ENCODE measurements around the gene NXT1.

The NXT1 gene

GRCh38 chr20:23326774-23327173 lies 23.8 kb upstream of the NXT1 start:
- no peaks in the 10 kb centered on the region for H4K20me1 ChIP-seq (ENCODE audit: insufficient read depth, low read length)
- no peak overlapping the region for H3K9ac ChIP-seq (ENCODE audit: low read depth, low read length)
- no peaks in the 10 kb centered on the region for H3K27me3 ChIP-seq (ENCODE audit: insufficient read depth, low read length, poor library complexity)
- no peak overlapping the region for H2AFZ ChIP-seq (ENCODE audit: low read depth, low read length)
- H3K36me3 ChIP-seq (ENCODE audit: insufficient read depth, low read length), result no peaks in the 10 kb centered on the region
- H3K4me3 ChIP-seq (ENCODE audit: low read depth in 1 of 2, low read length in 2 of 2), result no peak overlapping the region
- no peak for TF ChIP-seq CTCF (IDR thresholded peaks at IDR 0.05; ENCODE audit: borderline replicate concordance, extremely low read depth, low read length, poor library complexity, severe bottlenecking)
- TF ChIP-seq EZH2 (IDR thresholded peaks at IDR 0.05; ENCODE audit: borderline replicate concordance, low read depth, low read length, severe bottlenecking), result no peak
- H3K4me1 ChIP-seq (ENCODE audit: insufficient read depth, low read length), result no peaks in the 10 kb centered on the region
- ATAC-seq (ENCODE audit: insufficient read depth, low read depth) (no peak), DNase-seq (no peak)
- H3K27ac ChIP-seq (ENCODE audit: low read length), result no peak overlapping the region
- H3K4me2 ChIP-seq (ENCODE audit: insufficient read depth, low read length), result no peak overlapping the region
- H3K9me3 ChIP-seq (ENCODE audit: insufficient read depth, low read length, severe bottlenecking), result peaks cover 3% of the 10 kb centered on the region
- H3K79me2 ChIP-seq (ENCODE audit: insufficient read depth, low read length), result no peaks in the 10 kb centered on the region

GRCh38 chr20:23327617-23328333 lies 22.8 kb upstream of the NXT1 start:
- no peak overlapping the region for H3K4me3 ChIP-seq (ENCODE audit: low read depth in 1 of 2, low read length in 2 of 2)
- no peaks in the 10 kb centered on the region for H3K79me2 ChIP-seq (ENCODE audit: insufficient read depth, low read length)
- H3K27me3 ChIP-seq (ENCODE audit: insufficient read depth, low read length, poor library complexity), result no peaks in the 10 kb centered on the region
- no peaks in the 10 kb centered on the region for H3K4me1 ChIP-seq (ENCODE audit: insufficient read depth, low read length)
- TF ChIP-seq CTCF (IDR thresholded peaks at IDR 0.05; ENCODE audit: borderline replicate concordance, extremely low read depth, low read length, poor library complexity, severe bottlenecking) (no peak), EZH2 (IDR thresholded peaks at IDR 0.05; ENCODE audit: borderline replicate concordance, low read depth, low read length, severe bottlenecking) (no peak)
- no peak overlapping the region for H3K9ac ChIP-seq (ENCODE audit: low read depth, low read length)
- H3K36me3 ChIP-seq (ENCODE audit: insufficient read depth, low read length), result no peaks in the 10 kb centered on the region
- no peaks in the 10 kb centered on the region for H4K20me1 ChIP-seq (ENCODE audit: insufficient read depth, low read length)
- H3K4me2 ChIP-seq (ENCODE audit: insufficient read depth, low read length), result no peak overlapping the region
- no peak overlapping the region for H3K27ac ChIP-seq (ENCODE audit: low read length)
- DNase-seq (no peak), ATAC-seq (ENCODE audit: insufficient read depth, low read depth) (no peak)
- peaks cover 3% of the 10 kb centered on the region for H3K9me3 ChIP-seq (ENCODE audit: insufficient read depth, low read length, severe bottlenecking)
- no peak overlapping the region for H2AFZ ChIP-seq (ENCODE audit: low read depth, low read length)

- Histone ChIP-seq H3K79me2 (ENCODE audit: insufficient read depth, low read length) (no peaks in the 10 kb centered on the region), H3K36me3 (ENCODE audit: insufficient read depth, low read length) (no peaks in the 10 kb centered on the region), H3K9me3 (ENCODE audit: insufficient read depth, low read length, severe bottlenecking) (peaks cover 3% of the 10 kb centered on the region), H3K4me2 (ENCODE audit: insufficient read depth, low read length) (no peak overlapping the region), H3K4me3 (ENCODE audit: low read depth in 1 of 2, low read length in 2 of 2) (no peak overlapping the region), H4K20me1 (ENCODE audit: insufficient read depth, low read length) (no peaks in the 10 kb centered on the region), H3K27ac (ENCODE audit: low read length) (no peak overlapping the region), H2AFZ (ENCODE audit: low read depth, low read length) (no peak overlapping the region), H3K4me1 (ENCODE audit: insufficient read depth, low read length) (no peaks in the 10 kb centered on the region), H3K9ac (ENCODE audit: low read depth, low read length) (no peak overlapping the region), H3K27me3 (ENCODE audit: insufficient read depth, low read length, poor library complexity) (no peaks in the 10 kb centered on the region)
- DNase-seq, result no peak
- TF ChIP-seq EZH2 (IDR thresholded peaks at IDR 0.05; ENCODE audit: borderline replicate concordance, low read depth, low read length, severe bottlenecking), result no peak
- no peak for TF ChIP-seq CTCF (IDR thresholded peaks at IDR 0.05; ENCODE audit: borderline replicate concordance, extremely low read depth, low read length, poor library complexity, severe bottlenecking)
- no peak for ATAC-seq (ENCODE audit: insufficient read depth, low read depth)
Measured at GRCh38 chr20:23331450-23332350, 18.9 kb upstream of the NXT1 start.

Measured in DND-41 (cell line).